ENCODE data around the gene HOXA5.

Gene HOXA5

DNA sequence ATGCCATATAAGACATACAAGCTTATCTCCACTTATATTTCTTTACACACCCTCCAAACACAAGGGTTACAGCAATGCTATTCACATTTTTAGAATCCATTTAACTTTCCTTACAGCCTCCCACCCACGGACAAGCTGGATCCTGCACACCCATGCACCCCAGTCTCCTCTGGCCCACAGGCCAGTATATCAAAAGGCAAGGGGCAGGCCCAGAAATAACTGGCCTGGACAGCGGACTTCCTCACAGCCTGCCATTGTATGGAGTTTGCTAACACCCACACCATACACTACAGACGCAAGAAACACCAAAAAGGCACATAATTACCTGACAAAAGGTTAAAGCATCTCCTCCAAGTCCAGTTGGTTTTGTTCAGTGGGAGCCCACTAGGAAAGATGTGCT, 24.9 kb downstream of the HOXA5 start:
- no peak for DNase-seq (ENCODE audit: low read depth)

DNA sequence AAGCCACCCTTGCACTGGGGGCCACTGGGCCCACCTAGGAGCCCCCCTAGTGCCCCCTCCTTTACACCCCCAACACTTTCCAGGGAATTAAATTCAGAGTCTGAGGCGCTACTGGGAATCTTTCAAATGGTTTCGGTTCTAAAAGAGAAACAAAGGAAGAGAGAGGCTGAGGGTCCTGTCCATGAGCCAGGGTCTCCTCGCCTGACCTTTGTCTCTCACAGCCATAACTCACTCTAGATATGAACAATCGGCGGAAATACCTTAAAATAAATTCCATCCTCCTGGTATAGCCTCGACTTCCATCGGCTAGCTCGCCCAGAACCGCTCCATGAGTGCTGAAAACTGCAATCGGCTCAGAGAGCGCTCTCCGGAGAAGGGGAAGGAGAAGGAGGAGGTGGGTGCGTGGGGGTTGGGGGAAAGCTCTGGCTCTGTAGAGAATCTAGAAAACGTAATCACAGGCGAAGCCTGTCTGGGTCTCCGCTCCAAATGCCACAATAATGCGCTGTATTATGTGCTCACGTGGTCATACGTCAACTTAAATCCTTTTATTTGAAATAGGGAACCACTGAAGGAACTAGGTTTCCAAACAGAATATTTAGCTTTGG, 25.5 kb downstream of the HOXA5 start:
- no peak for DNase-seq (ENCODE audit: low read depth)

DNA sequence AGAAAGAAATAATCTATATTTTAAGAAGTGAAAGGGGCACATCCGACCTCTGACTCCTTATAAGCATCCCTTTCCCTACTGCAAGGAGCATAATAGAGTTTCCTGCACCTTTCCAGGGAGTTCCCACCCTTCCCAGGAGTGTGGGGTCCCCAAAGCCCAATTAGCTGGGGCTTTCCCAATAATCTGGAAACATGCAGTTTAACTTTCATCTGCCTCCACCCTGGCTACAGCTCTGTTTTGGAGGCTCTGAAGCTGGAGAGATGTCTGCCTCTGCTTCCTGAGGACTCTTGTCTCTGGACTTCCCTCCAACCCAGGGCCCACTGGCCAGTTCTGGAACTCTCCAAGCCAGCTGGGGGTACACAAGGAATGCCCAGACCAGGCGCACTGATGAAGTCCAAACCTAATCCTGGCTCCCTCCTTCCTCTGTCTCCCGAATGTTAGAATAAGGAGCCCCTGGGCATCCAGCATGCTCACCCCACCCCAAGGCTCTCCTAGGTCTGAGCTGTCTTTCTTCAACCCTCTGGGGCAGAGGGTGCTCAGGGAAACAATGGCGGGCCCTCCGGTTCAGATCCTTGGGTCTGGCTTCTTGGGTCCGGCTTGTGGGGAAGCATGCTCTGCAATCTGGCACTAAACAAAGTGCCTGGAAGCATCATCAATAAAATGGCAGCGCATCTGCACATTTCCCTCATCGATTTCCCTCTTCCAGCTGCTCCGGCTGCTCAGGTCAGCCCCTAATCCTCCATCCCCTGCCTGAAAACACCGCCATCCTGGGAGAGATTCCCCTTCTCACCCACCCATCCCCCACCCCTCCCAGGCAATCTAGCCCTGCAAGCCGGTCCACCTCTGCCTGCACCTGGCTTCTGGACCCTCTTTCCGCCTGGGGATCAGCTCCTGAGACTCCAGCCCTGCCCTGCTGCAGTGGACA, 26.3 kb downstream of the HOXA5 start:
- no peak for DNase-seq (ENCODE audit: low read depth)

DNA sequence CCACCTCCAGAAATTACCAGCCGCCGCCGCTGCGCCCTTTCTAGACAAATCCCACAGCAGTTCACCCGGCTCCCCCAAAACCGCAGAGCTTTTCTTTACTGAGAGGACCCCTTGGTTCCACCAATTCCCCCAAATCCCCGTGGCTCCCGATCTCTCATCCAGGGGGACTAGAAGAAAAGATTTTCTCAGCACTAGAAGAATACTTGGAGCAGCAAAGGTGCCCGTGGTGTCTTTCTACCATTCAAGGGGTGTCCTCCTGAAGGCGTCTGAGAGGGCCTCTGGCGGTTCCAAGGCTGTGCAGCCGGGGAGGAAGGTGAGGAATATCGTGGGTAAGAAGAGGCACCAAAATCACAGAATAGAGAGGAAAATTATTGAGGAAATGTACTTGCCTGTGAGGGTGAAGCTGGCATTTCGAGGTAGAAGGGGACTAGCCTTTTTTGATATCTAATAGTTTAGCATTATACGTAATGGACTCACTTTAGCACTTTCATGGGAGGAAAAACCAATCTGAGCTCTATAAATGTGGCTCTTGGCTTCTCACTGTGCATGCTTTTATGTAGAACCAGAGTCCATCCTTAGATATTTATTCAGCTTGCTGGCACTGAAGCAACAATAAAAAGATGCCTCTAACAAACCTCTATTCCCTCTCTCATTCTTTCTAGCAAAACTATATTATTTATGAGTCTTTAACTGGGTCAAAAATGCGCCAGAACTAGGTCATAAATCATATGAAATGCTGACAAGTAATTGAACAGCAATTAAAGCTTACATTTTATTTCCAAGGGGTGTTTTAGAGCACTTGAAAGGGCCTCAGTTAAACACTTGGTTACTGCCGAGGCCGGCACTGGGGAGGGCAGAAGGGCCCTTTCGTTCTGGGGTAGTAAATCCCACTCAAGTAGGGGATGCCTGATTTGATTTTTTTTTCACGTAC, 27.2 kb downstream of the HOXA5 start:
- DNase-seq (ENCODE audit: low read depth): no peak

DNA sequence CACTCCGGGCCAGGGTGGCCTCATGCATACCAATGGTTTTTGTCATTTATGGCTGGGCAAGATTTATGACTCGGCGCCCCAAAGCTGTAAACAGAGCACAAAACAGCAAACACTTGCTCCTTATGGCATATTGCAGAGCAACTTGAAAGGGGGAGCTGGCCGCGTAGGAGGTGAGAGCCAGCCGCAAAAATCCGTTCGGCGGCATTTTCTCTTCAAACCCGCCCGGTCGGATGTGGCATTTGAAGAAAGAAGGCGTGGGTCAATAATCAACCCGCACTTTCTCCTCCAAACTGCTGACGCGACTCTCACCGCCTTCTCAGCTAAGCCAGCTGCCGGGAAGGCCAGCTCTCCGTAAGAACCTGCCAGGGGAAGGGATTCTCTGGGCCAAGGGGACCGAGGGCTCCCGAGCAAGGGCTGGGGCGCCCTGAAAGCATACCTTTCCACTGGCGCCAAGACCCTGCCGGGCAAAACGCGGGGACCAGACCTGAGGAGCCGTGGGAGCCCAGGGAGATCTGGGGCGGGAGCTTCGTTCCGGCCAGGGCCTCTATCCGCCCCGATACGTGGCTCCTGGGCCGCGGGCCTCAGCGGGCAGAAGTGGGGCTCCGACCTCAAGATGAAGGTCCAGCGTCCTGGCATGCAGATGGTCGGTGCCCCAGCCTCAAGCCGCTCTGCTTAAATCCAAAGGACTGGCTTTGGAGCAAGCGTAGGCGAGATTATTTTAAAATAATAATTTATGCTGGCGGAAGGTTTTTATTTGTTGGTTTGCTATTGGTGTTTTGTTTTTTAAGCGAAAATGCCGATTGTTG, 28.1 kb downstream of the HOXA5 start:
- DNase-seq (ENCODE audit: low read depth): no peak

DNA sequence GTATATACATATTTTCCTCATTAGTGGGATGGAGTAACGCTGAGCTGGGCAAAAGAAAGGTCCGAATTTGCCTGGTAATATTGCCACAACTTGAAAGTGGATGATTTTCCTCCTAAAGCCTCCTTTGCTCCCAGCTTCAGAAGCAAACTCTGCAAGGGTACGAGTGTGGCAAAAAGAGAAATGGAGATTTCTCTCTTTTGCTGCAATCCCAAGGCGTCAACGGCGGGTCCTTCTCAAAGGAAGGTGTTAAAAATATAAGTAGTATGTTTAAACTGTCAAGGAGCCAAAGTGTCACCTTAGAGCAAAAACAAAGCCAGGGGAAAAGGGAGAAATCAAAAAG, 28.6 kb downstream of the HOXA5 start:
- DNase-seq (ENCODE audit: low read depth): no peak

DNA sequence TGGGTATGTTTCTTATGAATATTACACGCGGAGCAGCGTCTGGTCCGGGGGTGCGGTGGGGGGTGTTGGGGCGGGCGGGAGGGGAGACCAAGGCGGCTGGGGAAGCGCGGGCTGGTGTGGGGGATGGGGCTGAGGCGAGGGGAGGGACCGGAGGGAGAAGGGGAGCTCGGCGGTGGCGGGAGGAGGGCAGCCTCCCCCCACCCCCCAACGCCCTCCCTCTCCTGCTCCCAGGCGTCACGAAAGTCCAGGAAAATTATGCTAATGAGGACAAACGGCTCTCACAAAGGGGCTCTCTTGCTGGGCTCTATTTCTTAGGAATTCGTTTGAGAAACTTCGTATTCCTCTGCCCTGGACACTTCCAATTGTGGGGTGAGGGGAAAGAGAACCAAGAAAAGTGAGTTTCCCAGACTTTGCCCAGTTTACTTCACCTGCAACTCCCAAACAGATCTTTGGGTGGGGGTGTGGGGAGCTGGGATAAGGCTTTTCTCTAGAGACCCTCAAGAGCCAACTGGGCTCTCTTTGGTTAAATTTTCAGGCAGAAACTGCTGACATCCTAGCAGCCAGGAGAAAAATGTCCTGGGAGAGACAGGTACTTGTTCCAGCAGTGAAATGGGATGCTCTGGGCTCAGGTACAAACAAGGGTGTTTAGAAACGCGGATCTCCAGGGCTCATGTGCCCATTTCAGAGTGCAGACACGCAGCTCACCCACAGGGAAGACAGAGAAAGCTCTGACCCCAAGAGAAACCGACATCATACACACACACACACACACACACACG, 29.3 kb downstream of the HOXA5 start:
- no peak for DNase-seq (ENCODE audit: low read depth)

DNA sequence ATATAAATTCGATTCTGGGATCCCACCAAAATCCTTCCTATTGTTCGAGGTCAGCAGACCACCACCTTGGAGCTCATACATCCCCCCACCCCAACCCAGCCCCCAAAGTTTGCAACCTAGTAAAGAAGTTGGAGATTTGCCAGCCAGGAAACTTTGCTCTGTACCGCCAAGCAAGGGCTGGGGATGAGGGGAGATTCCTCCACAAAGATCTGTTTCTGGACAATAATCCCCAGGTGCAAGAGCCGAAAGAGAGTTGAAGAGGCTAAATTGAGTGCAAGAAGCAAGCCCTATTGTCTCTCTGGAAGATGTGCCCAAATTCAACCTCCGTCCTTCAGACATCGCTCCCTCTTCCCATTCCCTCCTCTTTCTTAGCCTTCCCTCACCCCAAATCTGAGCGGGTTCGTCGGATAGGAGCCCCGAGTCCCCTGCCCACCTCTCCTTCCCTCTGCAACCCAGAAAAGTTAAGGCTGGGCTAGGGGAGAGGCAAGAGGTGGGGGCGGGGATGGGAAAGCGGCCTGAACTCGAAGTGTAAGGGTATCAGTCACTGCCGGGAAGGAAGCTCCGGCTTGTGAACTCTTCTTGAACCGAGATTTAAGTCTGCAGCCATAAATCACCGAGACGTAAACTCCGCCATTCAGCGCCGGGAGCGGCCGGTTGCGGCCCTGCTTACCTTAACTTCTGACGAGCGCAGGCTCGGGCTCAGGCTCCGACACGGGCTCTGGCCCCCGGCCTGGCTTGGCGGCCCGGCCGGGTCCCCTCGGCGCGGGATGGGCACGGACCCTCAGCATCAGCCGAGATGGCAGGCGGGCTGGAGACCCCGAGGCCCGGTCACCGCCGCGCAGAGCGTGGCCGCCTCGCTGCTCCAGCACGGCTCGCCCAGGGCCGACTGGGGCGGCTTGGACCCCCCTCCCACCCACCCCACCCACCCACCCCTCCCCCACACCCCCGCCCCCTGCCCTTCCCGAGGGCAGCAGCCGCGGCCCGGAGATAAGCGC, 30.2 kb downstream of the HOXA5 start:
- DNase-seq (ENCODE audit: low read depth): no peak

DNA sequence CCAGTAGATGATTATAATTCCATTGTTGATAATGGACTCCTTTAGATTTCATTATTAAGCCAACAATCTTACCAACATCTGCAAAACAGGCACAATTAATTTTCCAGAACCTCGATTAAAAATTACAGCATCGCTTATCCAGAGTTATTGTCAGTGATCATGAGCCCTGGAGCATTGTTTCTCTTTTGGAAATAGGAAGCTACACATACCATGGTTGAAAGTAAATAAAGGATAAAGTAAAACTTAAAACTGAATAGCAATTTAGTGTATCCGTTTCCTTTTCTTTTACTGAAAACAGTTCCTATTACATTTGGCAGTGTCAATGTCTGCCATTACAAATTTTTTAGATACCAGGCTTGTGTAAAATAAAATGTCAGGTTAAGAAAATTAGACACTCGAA, 31.1 kb downstream of the HOXA5 start:
- no peak for DNase-seq (ENCODE audit: low read depth)

DNA sequence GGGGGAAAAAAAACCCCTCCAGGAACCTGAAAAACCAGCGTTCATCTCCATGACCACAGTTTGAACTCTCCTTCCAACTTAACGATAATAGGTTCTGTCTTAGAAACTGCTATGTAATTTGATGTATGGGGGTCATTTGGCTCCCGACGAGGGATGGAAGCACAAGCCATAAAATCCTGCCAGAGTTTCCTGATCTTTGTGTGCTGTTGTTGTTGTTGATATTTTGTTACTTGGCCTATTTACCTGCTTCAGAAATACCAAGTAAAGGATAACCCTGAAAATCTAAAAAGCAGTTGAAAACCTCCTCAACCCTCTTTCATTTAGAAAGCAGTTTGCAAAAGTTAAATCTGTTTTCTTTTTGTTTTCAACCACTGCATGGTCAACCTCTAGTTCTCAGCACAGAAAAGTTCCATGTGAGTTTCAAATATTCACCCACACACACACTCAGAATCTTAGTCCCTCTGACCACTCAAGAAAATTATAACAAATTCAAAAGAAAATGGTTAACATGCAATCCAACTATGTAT, 31.7 kb downstream of the HOXA5 start:
- DNase-seq (ENCODE audit: low read depth): no peak

DNA sequence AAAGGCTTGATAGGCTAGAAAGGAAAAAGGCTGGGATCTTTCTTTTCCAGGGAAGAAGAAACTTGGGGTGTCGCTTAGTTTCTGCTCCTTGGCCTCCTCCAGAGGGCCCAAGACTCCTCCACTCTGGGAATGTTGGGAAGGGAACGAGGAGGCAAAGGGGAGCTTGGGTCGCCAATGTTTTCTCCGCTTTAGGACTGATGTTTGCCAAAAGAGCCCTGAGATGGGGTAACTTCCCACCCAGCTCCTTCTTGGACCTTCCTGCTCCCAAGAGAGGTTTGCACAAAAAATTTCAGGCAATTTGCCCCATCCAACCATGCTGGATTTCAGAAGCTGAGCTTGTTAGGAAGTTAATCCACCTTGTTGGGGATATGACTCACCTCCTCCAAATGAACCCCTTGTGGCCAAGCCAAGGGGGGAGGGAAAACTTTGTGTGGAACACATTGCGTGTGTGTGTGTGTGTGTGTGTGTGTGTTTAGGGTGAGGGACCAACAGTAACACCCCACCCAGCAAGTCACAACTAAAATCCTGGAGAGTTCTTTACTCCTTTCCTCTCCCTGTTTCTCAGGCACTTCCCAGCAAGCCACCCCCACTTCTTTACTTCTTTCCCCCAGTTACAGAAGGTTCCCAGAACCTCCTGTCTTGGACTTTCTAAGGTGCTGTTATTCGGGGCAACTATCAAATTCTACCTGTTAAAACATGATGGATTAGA, 32.3 kb downstream of the HOXA5 start:
- no peak for DNase-seq (ENCODE audit: low read depth)

DNA sequence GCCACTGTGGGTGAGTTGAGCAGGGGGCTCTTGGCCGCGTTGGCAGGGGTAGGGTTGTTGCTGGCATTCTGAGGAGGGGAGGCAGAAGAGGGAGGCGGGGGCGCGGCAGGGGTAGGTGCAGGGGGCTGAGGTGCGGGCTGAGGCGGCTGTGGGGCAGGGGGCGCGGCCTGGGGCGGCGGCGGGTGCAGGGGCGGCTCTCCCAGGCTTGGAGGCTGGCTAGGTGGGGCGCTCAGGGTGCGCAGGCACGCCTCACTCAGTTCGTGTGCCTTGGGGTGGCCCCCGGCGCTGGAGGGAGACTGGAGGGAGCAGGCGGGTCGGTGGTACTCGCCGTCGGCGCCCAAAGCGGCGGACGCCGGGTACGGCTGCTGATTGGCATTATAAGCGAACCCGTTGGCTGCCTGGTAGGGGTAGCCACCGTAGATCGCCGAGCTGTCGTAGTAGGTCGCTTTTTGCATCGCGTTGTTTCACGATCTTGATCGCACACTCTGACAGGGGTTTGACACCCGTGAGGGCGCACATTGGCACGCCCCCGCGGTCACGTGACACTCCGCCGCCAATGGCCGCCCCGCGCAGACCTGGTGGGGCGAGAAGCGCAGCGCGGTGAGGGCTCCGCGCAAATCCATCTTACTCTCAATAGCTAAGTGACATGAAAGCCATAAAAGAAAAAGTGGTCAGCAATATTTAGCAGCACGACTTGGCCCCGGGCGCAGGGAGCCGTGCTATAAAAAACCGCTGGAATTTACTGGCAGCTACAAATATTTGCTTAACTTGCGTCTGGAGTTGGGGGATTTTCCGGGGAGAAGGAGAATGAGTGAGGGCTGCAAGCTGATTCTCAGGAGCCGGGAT, 33.1 kb downstream of the HOXA5 start:
- DNase-seq (ENCODE audit: low read depth): no peak

DNA sequence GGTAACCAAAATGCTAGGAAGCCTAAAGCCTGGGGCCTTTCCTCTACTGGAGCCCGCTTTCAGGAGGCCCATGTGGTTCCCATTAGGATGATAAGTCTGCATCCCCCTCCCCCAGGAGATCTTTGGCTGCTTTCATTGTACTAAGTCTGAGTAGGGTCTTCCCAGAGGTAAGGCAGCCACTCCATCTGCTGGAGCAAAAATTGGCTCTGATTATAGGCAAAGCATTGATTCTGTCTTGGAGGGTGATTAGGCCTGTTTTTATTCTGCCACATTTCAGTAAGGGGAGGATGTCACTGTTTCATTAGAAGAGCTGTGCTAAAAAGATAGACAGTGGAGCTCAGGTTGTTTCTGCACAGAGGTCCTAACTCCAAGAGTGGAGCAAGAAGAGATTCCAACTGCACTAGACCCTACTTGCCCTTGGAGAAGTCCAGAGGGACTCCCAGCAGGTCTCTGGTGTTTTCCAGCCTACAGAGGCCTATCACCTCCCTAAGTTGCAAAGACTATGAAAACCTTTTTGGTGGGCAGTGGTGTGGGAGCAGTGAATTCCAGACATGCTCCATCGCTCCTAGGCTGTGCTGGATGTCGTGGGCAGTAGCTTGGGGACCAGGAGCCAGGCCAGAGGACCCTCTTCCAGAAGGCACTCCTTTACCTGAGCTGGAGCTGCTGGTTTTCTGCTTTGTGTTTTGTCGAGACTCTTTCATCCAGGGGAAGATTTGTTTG, 33.9 kb downstream of the HOXA5 start:
- no peak for DNase-seq (ENCODE audit: low read depth)

DNA sequence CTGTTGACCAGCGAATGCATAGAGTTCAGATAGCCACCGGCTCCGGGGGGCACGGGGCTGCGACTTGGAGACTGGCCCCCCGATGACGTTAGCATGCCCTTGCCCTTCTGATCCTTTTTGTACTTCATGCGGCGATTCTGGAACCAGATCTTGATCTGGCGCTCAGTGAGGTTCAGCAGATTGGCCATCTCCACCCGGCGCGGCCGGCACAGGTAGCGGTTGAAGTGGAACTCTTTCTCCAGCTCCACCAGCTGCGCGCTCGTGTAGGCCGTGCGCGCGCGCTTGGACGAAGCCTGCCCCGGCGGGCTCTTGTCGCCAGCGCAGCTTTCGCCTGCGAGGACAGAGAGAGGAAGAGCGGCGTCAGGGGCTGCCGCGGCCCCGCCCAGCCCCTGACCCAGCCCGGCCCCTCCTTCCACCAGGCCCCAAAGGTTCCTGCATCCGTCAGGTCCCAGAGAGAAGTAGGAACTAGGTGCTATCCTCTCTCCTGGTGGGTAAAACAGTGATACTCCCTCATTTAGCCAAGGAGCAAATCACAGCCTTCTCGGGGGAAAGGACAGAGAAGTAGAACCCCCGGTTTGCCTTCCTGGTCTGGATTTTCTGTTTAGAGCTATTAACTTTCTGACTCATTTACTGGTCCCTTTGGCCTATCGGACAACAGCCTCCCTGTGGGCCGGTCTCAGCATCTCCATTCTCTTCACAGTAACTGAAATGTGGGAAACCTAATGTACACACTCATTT, 34.9 kb downstream of the HOXA5 start:
- no peak for DNase-seq (ENCODE audit: low read depth)

DNA sequence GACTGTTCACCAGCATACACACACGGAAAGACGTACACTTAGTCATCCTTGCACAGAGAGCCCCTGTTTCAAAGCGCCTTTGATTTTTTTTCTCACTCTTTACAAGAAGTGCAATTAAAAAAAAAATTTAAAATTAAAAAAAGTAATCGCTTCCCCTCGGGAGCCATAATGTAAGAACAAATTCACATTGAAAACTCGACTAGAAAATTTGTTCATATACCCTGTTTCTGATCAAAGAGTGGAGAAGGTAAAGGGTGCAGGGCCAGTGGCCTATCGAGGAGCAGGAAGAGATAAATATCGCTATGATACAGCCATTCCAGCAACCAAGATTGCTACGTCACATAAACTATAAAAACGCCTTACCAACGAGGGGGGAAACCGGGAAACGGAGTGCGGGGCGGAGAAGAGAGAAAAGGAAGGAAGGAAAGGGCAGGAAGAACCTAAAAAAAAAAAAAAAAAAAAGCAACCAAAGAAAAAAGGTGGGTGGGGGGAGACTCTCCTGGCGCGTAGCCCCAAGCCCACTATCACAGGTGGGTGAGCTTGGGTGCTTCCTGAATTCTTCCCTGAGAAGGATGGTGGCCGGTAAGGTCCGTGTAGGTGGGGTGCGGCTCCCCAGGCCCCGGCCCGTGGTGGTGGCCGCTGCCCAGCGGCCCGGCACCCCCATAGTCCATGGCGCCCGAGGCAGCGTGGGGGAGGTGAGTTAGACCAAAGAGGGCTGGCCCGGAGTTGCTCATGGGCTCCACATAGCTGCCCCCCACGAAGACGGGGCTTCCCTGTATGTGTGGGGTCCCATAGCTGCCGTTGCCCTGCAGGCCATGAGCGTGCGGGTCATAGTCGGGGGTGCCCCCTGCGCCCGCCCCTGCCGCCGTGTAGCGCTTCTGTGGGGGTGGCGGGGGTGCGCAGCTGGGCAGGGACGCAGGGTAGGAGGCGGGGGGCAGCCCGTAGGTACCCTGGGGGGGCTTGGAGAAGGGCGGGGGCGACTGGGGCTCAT, 35.8 kb downstream of the HOXA5 start:
- DNase-seq (ENCODE audit: low read depth): no peak
